Measurements from ENCODE around the gene SGCD.

The SGCD gene

GRCh38 chr5:156405988-156406387 is 79.0 kb downstream of the SGCD start:
- DNase-seq, result no peak

DNA sequence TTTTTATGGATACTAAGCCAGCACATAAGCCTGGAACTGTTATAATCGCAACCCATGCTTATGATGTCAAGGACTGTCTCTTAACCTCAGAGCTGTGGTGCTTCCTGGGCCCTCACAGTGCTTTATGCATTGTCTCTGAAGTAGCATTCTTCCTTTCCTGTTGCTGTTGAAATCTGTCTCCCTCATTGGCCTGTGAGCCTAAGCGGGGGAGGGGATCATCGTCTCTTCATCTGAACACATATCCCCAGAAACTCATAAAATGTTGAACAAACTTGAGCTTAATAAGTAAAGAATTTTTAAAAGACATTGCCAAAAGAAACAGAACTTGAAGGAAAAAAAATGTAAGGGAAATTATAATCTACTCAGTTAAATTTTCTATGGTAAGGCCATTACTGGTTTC is 80.3 kb downstream of the SGCD start:
- no peak for DNase-seq

DNA sequence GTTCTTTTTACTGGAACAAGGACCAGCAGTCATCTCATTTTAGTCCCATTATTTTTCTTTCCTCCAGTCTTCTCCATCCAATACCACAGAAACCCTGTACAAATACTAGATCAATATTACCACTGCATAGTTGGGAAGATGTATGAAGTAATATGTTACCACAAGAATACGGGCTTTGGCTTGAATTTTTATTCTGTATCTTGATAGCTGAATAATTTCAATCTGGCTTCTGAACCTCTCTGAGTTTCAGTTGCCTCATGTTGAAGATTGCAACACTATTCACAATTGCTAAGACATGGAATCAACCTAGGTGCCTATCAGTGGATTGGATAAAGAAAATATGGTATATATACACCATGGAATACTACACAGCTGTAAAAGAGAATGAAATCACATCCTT is 82.9 kb downstream of the SGCD start:
- DNase-seq, result no peak

- DNase-seq, result no peak
Measured at GRCh38 chr5:156411185-156411613, 84.2 kb downstream of the SGCD start.

- DNase-seq, result no peak
Measured at GRCh38 chr5:156411957-156412356, 85.0 kb downstream of the SGCD start.

GRCh38 chr5:156414391-156414790 is 87.4 kb downstream of the SGCD start:
- no peak for DNase-seq

DNA sequence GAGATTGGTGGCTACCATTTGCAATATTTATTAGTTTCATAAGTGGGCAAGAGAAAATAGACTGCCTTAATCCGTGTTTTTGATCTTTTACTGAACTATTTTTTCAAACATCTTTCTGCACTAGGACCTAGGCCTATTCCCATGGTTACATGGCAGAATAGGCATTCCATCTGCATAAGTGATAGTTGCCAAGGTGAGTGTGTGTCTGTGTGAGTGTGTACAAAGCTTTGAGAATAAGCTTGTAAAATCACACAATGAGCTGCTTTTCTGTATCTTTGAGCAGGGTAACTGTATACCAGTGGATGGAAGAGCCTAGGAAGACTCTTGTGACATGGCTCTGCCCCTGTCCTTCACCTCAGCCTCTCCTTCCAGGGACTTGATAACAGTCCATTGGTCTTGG is 92.7 kb downstream of the SGCD start:
- DNase-seq, result no peak

GRCh38 chr5:156420665-156421064 is 93.7 kb downstream of the SGCD start:
- DNase-seq, result no peak

GRCh38 chr5:156421798-156422197 is 94.8 kb downstream of the SGCD start:
- DNase-seq, result no peak

DNA sequence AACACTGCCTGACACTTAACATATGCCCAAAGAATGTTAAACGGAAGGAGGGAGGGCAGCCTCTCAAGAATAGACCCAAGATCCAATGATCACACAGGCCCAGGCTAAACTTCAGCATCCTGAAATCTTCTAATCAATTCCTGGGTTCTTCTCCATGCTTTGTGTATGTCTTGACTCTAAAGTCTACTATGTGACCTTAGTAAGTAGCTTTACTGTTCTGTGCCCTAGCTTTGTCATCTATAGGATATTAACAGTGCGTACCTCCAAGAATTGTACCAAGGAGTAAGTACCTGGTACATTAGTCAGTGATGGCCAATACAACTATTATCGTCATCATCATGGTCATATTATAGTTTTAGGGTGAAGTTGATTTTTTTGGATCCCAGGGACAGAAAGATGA is 96.6 kb downstream of the SGCD start:
- DNase-seq, result no peak

GRCh38 chr5:156427315-156427714 is 100.4 kb downstream of the SGCD start:
- no peak for DNase-seq

DNA sequence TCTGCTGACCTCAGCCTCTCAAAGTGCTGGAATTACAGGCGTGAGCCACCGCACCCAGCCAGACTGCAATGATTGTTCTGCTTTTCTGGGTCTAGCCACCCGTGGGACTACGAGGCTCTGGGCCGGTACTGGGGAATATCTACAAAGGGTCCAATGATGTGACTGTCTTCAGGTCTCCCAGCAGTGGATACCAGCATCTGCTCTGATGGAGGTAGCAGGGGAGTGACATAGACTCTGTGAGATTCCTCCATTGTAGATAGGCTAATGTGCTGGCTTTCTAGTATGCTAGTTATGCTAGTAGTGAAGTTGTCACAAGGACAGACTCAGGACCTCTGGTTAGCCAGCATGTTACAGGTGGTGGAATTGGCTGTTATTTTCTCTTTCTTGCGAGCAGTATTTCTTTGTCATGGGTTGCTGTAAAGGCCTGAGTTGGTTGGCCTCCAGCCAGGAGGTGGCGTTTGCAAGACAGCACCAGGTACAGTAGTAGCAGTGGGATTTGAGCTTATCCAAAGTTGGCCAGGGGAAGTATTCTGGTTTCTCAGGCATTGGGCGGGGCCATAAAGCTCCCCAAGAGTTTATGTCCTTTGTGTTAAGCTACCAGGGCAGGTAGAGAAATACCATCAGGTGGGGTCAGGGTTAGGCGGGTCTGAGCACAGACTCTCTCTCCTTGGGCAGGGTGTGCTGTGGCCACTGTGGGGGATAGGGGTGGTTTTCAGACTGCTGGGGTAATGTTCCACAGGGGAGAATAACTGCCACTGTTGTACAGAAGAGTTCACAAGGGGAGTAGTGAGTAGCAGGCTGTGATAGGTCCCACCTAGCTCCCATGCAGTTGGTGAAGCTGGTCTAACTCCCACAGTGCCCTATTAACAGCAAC is 105.2 kb downstream of the SGCD start:
- no peak for DNase-seq

GRCh38 chr5:156432830-156433105 is 105.8 kb downstream of the SGCD start:
- no peak for DNase-seq

DNA sequence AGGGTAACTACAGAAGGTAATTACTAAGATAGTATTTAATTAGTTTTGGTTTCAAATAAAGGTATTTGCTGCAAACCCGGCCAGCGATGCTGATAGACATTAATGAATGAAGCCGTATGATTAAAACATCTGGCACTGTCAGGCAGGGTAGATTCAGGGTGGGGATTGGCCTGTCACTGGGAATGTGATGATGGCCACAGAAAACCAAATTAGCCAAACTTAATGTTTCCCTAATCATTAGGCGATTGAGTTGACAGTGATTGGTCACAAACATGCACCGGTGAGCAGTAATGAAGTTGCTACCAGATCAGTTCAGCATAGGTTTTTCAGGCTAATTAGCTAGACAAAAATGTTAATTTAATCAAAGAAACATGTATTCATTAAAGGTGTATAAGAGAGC is 107.5 kb downstream of the SGCD start:
- DNase-seq, result no peak

DNA sequence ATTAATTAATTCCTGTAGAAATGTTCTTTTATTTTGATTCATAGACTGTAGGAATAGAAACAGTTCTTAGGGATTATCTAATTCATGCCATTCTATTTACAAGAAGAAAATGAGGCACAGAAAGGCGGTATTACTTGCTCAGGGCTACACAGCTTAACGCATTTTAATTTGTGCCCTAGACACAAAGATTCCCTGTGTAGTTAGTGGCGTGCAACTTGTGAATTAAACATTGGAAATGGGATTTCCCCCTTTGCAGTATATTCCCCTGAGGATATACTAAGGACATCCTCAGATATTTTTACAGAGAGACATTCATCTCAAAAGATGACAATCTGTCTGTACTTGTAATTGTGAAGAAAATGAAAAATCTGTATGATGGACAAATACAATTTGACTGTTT is 108.1 kb downstream of the SGCD start:
- no peak for DNase-seq

GRCh38 chr5:156438076-156438475 is 111.1 kb downstream of the SGCD start:
- DNase-seq, result no peak

GRCh38 chr5:156444753-156445291 is 117.9 kb downstream of the SGCD start:
- no peak for DNase-seq

DNA sequence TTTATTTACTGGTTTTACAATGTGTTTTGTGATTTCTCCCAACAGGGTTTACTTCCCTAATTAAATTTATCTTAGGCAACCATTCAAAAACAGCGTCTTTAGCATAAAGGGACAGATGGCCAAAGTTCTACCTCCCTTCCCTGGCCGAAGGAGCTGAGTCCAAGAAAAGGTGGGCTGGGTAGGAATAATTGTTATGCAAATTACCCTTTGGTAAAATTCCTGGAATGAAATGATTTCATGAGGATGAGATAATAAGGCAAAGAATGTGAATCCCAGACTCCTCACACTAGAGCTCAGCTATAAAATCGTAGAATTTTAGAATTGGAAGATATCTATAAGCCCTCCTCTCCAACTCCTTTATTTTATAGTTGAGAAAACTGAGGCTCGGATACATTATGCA is 119.6 kb downstream of the SGCD start:
- DNase-seq, result no peak

- no peak for DNase-seq
Measured at GRCh38 chr5:156450778-156451177, 123.8 kb downstream of the SGCD start.

GRCh38 chr5:156451505-156451904 is 124.5 kb downstream of the SGCD start:
- DNase-seq, result no peak

- no peak for DNase-seq
Measured at GRCh38 chr5:156456857-156457256, 129.9 kb downstream of the SGCD start.

DNA sequence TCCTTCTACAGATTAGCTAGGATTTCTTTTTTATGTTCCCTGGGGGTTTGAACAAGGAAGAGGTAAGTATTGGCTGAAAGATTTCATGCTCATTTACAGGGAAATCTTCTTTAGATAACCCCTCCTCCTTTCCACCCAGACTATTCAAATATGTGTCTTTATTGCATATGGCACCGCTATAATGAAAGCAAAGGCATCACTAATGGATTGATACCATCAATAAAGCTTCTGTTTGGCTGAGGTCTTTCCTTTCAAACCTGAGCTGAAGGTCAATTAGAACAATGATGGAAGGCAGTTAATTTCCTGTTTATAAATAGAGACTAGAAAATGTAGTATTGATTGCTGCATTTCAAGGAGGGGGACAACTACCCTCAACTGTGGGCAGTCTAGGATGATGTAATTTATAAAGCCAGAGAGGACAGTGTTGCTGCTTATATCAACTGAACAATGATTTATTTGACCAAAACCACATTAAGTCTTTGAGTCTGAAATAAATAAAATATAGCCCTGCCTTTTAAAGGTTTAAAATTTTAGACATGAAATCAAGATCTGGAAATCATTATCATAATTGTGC is 132.9 kb downstream of the SGCD start:
- no peak for DNase-seq

GRCh38 chr5:156460471-156460870 is 133.5 kb downstream of the SGCD start:
- no peak for DNase-seq

GRCh38 chr5:156466871-156467270 is 139.9 kb downstream of the SGCD start:
- DNase-seq, result no peak

- DNase-seq, result no peak
Measured at GRCh38 chr5:156469636-156470035, 142.7 kb downstream of the SGCD start.

Data from GOT3 (cell line).